K562 (cell line): ENCODE measurements around the gene RPS27. TPM values are rescaled to one million over a fixed set of nuclear protein-coding genes. Genes with fewer than 3 reads are reported as not detected.

Experiments used
- DACH1 ChIP-seq: fragments of 450-650 bp; IDR thresholded peaks from 2 replicates; pipeline ENCODE4 v1.6.1; 2018; ENCODE audit not compliant: partially characterized antibody
- DPF2 ChIP-seq: fragments of 450-650 bp; IDR thresholded peaks from 2 replicates; pipeline ENCODE4 v1.6.1; 2016
- FIP1L1 ChIP-seq: fragments of 200-400 bp; formaldehyde crosslinking; IDR thresholded peaks from 2 replicates; pipeline ENCODE4 v1.6.1; 2018; ENCODE audit warnings: mild to moderate bottlenecking, low read depth, low read length; ENCODE audit not compliant: poor library complexity, severe bottlenecking
- GABPB1 ChIP-seq: sonication (generic); formaldehyde crosslinking; IDR thresholded peaks from 2 replicates; pipeline ENCODE4 v1.8.0; 2022; ENCODE audit warnings: mild to moderate bottlenecking, missing genetic modification reagents
- HOXB6 ChIP-seq: fragments of 250-450 bp; sonication (Bioruptor Pico); IDR thresholded peaks from 2 replicates; pipeline ENCODE4 v1.5.1; 2022; ENCODE audit warnings: mild to moderate bottlenecking, borderline replicate concordance
- KAT8 ChIP-seq: fragments of 450-650 bp; IDR thresholded peaks from 2 replicates; pipeline ENCODE4 v1.6.1; 2016; ENCODE audit warnings: low read depth, mild to moderate bottlenecking
- MIER1 ChIP-seq: fragments of 450-650 bp; IDR thresholded peaks from 2 replicates; pipeline ENCODE4 v1.6.1; 2016; ENCODE audit warnings: antibody characterized with exemption, mild to moderate bottlenecking, low read depth
- MXI1 ChIP-seq: IDR thresholded peaks from 2 replicates; pipeline ENCODE4 v1.6.1; 2011; ENCODE audit warnings: low read depth, mild to moderate bottlenecking, improper control_type of control experiment, low read length
- OTX1 ChIP-seq: fragments of 450-650 bp; formaldehyde crosslinking; IDR thresholded peaks from 2 replicates; pipeline ENCODE4 v1.4.0; 2022; ENCODE audit warnings: mild to moderate bottlenecking
- RBM39 ChIP-seq: fragments of 200-400 bp; formaldehyde crosslinking; optimal IDR thresholded peaks from 2 replicates; pipeline ENCODE3; 2018; ENCODE audit warnings: low read depth, low read length
- ZBTB17 ChIP-seq: fragments of 450-650 bp; formaldehyde crosslinking; IDR thresholded peaks from 2 replicates; pipeline ENCODE4 v1.4.0; 2020; ENCODE audit warnings: mild to moderate bottlenecking
- ZNF584 ChIP-seq: fragments of 200-800 bp; sonication (Bioruptor generic); IDR thresholded peaks from 2 replicates; pipeline ENCODE4 v1.6.1; 2016; ENCODE audit warnings: low read depth, mild to moderate bottlenecking, missing genetic modification characterization, missing compliant biosample characterization
- polyA plus RNA-seq, 8 experiments: library from polyadenylated mRNA; depleted of rRNA in 4 of 8; stranded (reverse) in 5 of 8; unstranded in 3 of 8; fragments of >200 nt; fragmentation: Nextera tagmentation in 2 of 8; fragmentation: Illumina TruSeq in 1 of 8; extraction: Ambion mirVana in 2 of 8; extraction: Trizol in 1 of 8; gene quantifications; 2 replicates each; pipeline versions ENCODE4 v1.2.1 to v1.2.3, GENCODE V29; 2011 to 2014; ENCODE audit warnings: inconsistent platforms in 1 of 8, missing spikeins in 1 of 8
- total RNA-seq, 7 experiments: library from RNA; depleted of rRNA in 6 of 7; stranded (reverse); fragments of >200 nt in 6 of 7; fragmentation: Illumina TruSeq in 2 of 7; extraction: Trizol in 2 of 7; gene quantifications; 2 replicates each; pipeline versions ENCODE4 v1.2.1 to v1.2.3, GENCODE V29; 2011 to 2021; ENCODE audit warnings: low replicate concordance in 1 of 7
- TF ChIP-seq, protein P1 (sequence below): IDR thresholded peaks from 2 replicates; pipeline ENCODE4 v1.6.1; 2014; ENCODE audit warnings: antibody characterized with exemption
- TF ChIP-seq, protein P2 (sequence below): fragments of 450-650 bp; IDR thresholded peaks from 2 replicates; pipeline ENCODE4 v1.6.1; 2016; ENCODE audit warnings: missing biosample characterization, missing genetic modification characterization
- TF ChIP-seq, protein P3 (sequence below): fragments of 250-450 bp; sonication (Bioruptor Pico); IDR thresholded peaks from 2 replicates; pipeline ENCODE4 v1.5.0; 2021; ENCODE audit warnings: mild to moderate bottlenecking, moderate library complexity
- TF ChIP-seq, protein P4 (sequence below): sonication (generic); formaldehyde crosslinking; IDR thresholded peaks from 2 replicates; pipeline ENCODE4 v1.5.0; 2020; ENCODE audit warnings: missing genetic modification reagents

RPS27 gene
- total and polyA plus RNA-seq, 9 of the 15 experiments (the other 6 are each of a cell fraction or from before 2014, with no cell fraction given) = 2,091 to 9,377 (median 6,706) TPM

DNA sequence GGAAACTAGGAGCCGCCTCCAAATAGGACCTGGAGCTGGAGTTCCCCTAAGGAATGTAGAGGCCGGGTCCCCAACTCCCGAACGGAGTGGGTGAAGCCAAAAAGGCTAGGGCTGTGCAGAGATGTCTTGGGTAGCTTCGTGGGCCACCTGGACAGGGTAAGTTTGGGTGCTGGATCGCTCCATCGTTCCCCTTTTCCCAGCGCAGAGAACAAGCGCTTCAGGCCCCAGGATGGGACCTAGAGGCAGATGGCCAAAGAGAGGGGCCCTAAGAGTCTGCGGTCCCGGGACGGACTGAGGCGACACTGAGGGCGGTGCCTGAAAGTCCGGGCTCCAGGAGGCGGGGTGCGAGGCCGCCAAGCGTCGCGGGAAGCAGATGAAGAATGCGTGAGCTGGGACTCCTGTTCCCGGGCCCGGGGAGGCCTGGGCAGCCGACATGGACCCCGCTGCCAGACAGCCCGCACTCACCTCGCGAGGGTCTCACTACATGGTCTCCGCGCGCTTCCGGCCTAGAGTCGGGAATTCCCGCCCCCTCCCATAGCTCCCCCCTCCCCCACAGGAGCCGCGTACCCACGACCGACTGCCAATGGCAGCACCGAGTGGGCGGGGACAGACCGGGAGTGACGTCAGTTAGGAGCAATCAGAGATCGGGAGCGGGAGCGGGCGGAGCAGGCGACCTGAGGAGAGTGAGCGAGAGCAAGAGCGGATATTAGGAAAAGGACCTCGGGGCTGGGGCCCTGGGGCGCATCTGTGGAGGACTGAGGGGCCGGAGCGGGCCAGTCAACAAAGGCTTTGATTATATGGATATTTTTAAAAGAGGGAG lies 27.3 kb upstream of the RPS27 start, which contains the start of gene SLC39A1 (continued):
- TF ChIP-seq, protein P1, sequence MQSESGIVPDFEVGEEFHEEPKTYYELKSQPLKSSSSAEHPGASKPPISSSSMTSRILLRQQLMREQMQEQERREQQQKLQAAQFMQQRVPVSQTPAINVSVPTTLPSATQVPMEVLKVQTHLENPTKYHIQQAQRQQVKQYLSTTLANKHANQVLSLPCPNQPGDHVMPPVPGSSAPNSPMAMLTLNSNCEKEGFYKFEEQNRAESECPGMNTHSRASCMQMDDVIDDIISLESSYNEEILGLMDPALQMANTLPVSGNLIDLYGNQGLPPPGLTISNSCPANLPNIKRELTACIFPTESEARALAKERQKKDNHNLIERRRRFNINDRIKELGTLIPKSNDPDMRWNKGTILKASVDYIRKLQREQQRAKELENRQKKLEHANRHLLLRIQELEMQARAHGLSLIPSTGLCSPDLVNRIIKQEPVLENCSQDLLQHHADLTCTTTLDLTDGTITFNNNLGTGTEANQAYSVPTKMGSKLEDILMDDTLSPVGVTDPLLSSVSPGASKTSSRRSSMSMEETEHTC = no peak
- no peak for TF ChIP-seq FIP1L1
- TF ChIP-seq, protein P2, sequence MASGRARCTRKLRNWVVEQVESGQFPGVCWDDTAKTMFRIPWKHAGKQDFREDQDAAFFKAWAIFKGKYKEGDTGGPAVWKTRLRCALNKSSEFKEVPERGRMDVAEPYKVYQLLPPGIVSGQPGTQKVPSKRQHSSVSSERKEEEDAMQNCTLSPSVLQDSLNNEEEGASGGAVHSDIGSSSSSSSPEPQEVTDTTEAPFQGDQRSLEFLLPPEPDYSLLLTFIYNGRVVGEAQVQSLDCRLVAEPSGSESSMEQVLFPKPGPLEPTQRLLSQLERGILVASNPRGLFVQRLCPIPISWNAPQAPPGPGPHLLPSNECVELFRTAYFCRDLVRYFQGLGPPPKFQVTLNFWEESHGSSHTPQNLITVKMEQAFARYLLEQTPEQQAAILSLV = no peak
- no peak for TF ChIP-seq RBM39
- TF ChIP-seq, protein P3, sequence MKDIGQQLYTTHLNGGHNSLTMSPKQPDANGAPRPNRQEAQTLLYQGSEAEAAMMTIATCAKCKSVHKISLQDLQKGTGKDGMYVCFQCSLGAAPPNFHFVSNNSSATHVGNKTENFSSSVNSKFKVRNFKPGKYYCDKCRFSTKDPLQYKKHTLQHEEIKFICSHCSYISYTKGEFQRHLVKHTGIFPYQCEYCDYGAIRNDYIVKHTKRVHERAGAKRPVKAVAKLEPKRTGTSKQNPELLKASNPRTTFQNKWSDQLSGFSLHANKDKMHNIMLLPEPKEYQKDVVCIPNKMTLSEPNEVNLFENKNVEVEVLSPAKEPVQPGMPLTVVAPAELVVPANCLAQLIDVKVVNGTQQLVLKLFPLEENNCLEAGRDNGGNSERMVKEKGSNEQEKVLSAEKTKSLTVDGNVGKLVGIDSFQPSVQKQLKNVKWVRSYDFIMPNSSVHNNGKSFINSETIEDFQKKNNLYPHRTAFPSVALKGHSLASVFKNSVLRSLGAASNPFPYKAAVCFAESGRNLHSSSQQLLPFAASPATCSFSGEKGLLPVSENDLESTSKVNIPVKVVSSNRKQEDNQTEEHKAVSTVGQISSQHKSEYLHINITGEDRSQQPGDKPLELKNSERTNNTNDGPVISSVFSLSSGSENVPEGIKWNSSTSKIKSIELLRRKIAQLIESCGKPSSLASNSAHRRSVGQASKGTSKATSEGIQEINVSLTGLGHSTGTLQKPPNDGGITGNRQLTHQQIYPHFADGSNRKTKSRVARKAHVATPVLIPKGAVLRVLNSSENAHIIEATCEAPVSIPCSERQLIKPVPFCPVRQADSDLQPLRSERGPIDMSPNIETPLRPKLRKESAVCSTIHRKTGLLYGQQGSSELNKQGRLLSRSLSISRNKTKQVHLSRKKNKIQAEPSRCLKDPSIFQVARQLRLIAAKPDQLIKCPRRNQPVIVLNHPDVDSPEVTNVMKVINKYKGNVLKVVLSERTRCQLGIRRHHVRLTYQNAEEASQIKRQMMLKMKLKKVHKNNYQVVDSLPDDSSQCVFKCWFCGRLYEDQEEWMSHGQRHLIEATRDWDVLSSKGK (CRISPR knock-in tag) = no peak
- TF ChIP-seq MIER1 = no peak
- no peak for TF ChIP-seq HOXB6 (CRISPR knock-in tag)
- TF ChIP-seq MXI1 = no peak
- no peak for TF ChIP-seq ZNF584 (CRISPR knock-in tag)
- TF ChIP-seq DACH1 = no peak
- TF ChIP-seq, protein P4, sequence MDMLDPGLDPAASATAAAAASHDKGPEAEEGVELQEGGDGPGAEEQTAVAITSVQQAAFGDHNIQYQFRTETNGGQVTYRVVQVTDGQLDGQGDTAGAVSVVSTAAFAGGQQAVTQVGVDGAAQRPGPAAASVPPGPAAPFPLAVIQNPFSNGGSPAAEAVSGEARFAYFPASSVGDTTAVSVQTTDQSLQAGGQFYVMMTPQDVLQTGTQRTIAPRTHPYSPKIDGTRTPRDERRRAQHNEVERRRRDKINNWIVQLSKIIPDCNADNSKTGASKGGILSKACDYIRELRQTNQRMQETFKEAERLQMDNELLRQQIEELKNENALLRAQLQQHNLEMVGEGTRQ (CRISPR knock-in tag) = no peak
- TF ChIP-seq OTX1 = no peak
- no peak for TF ChIP-seq GABPB1
- no peak for TF ChIP-seq KAT8
- TF ChIP-seq ZBTB17 (CRISPR knock-in tag) = no peak
- no peak for TF ChIP-seq DPF2
